Lower leg skin (tissue), 4 donors: ENCODE results near the gene VRK1. TPM values are rescaled to one million over a fixed set of nuclear protein-coding genes. Genes with fewer than 3 reads are reported as not detected.

Experiments used
- DNase-seq, 2 donors: peaks; one replicate each; pipeline ENCODE4 v3.0.0-alpha.2; 2019; ENCODE audit warnings: low spot score in 2 of 2
- H3K4me3 ChIP-seq: fragments of 200-600 bp; sonication (generic); 2 replicates; pipeline ENCODE4 v1.5.1; 2017; ENCODE audit warnings: mild to moderate bottlenecking, low read depth; ENCODE audit not compliant: poor library complexity, severe bottlenecking
- POLR2A ChIP-seq, 2 donors: fragments of 450-650 bp; IDR thresholded peaks; one replicate each; pipeline ENCODE4 v1.6.1; 2016 to 2017; ENCODE audit warnings: antibody characterized with exemption in 2 of 2, mild to moderate bottlenecking in 1 of 2, moderate library complexity in 1 of 2
- WGBS, 2 donors: methylation state at CpG; one replicate each; pipeline ENCODE4 v1.1.5; 2018; 5-methylcytosine and 5-hydroxymethylcytosine counted together
- intact Hi-C: fragments of 100-400 bp; cut with DNase I; formaldehyde crosslinking; loops from one replicate; pipeline ENCODE4 v1.15.0; 2023; ENCODE audit warnings: low total_unique reads
- total RNA-seq, 4 donors: library from RNA; depleted of rRNA; stranded (reverse); fragments of >200 nt; gene quantifications; one replicate each; pipeline ENCODE4 v1.1.0, GENCODE V29; 2016
- TF ChIP-seq, protein P1 (sequence below), 3 donors: fragments of 450-650 bp; IDR thresholded peaks; one replicate each; pipeline ENCODE4 v1.5.1; 2016; ENCODE audit warnings: antibody characterized with exemption in 3 of 3, mild to moderate bottlenecking in 3 of 3, moderate library complexity in 2 of 3

Gene VRK1
- total RNA-seq, 4 donors from 2014 or later = 6.9 to 12.2 (median 8.9) TPM

DNA sequence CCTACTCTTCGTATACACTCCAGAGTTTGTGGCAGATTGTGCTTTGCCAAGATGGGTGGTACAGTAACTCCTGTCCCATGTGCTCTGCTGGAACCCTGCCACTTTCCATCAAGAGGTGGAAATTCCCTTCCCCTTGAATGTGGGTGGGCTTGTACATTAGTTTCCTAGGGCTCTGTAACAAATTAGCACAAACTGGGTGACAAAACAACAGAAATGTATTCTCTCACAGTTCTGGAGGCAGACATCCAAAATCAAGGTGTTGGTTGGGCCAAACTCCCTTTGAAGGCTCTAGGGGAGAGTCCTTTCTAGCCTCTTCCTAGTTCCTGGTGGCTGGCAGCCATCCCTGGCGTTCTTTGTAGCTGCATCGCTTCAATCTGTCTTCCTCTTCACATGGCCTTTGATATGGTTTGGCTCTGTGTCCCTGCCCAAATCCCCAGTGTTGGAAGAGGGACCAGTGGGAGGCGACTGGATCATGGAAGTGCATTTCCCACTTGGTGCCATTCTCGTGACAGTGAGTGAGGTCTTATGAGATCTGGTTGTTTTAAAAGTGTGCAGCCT lies 117.5 kb downstream of the VRK1 start:
- no peak for TF ChIP-seq POLR2A (IDR thresholded peaks at IDR 0.05)
- TF ChIP-seq, protein P1, sequence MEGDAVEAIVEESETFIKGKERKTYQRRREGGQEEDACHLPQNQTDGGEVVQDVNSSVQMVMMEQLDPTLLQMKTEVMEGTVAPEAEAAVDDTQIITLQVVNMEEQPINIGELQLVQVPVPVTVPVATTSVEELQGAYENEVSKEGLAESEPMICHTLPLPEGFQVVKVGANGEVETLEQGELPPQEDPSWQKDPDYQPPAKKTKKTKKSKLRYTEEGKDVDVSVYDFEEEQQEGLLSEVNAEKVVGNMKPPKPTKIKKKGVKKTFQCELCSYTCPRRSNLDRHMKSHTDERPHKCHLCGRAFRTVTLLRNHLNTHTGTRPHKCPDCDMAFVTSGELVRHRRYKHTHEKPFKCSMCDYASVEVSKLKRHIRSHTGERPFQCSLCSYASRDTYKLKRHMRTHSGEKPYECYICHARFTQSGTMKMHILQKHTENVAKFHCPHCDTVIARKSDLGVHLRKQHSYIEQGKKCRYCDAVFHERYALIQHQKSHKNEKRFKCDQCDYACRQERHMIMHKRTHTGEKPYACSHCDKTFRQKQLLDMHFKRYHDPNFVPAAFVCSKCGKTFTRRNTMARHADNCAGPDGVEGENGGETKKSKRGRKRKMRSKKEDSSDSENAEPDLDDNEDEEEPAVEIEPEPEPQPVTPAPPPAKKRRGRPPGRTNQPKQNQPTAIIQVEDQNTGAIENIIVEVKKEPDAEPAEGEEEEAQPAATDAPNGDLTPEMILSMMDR (IDR thresholded peaks at IDR 0.05) = no peak
- 46 to 54% methylated on average over 5 of the region's 5 CpGs for WGBS, 2 donors
- no peak overlapping the region for H3K4me3 ChIP-seq
- intact Hi-C loops = no loop called here
- DNase-seq = no peak

DNA sequence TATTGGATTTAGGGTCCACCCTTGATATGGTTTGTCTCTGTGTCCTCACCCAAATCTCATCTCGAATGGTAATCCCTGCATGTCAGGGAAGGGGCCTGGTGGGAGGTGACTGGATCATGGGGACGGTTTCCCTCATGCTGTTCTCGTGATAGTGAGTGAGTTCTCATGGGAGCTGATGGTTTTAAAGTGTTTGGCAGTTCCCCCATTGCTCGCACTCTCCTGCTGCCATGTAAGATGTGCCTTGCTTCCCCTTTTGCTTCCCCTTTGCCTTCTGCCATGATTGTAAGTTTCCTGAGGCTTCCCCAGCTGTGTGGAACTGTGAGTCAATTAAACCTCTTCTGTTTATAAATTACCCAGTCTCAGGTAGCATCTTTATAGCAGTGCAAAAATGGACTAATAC lies 118.3 kb downstream of the VRK1 start:
- intact Hi-C loops = no loop called here
- DNase-seq = no peak
- no peak overlapping the region for H3K4me3 ChIP-seq
- TF ChIP-seq, protein P1 (IDR thresholded peaks at IDR 0.05) = no peak
- no peak for TF ChIP-seq POLR2A (IDR thresholded peaks at IDR 0.05)
- WGBS, 2 donors = 95 to 96% methylated on average over 4 of the region's 4 CpGs

DNA sequence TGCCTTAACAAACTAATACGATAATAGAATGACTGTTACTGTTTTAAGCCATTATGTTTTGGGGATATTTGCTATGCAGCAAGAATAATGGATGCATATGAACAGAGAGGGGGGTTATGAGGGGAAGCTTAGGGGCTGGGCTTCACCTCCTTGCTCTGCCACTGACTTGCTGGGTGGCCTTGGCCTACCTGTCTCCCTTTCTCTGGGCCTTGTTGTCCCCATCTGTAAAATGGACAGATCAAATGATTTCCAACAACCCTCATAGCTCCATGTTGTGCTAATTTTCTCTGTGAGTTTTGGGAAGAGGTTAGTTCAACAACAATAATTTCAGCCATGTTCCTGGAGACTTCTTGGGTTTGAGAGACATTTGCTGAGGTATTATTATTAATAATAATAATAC lies 119.6 kb downstream of the VRK1 start:
- no peak for DNase-seq

DNA sequence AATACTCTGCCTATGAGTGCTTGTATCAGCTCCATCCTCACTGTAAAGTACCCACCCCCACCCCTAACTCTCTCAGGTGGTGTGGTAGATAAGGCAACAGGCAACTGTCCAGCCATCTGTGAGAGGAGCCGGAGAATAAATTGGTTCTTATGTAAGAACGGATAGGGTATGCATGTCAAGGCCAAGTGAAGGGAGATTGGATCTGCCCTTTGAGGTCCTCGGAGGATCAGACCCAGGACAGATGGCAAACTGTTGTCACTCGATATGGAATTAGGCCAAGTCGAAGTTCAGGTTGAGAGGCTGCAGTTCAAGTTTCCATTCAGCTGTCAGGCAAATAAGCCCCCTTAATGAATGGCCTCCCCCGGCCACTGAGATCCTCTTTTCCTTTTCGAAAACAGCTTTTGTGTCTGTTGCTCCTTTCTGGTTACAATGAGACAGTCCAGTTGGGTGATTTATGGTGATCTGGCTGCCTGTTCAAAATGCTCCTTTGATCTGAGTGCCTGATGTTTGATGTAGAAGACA lies 120.3 kb downstream of the VRK1 start:
- no peak overlapping the region for H3K4me3 ChIP-seq
- intact Hi-C loops = no loop called here
- DNase-seq = no peak
- TF ChIP-seq, protein P1 (IDR thresholded peaks at IDR 0.05) = no peak
- no peak for TF ChIP-seq POLR2A (IDR thresholded peaks at IDR 0.05)
- WGBS, 2 donors = 68 to 78% methylated on average over 7 of the region's 7 CpGs

More for the DNA sequence above, 119.6 kb downstream of the VRK1 start:
- H3K4me3 ChIP-seq = no peak overlapping the region
- 94 to 100% methylated on average over 1 of the region's 1 CpG for WGBS, 2 donors
- TF ChIP-seq, protein P1 (IDR thresholded peaks at IDR 0.05) = no peak
- TF ChIP-seq POLR2A (IDR thresholded peaks at IDR 0.05) = no peak
- intact Hi-C loops = no loop called here

DNA sequence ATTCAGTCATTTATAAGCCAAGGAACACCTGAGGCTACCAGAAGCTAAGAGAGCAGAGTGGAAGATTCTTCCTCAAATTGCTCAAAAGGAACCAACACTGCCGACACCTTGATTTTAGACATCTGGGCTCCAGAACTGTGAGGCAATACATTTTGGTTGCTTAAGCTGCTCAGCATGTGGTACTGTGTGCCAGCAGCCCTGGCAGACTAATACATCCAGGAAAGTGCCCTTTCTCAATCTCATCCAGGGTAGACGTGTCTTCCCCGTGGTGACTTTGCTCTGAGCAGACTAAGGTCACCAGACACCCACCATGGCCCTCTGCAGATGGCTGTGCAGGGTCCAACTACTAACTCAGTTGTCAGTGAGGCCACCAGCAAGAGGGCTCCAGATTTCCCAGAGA lies 122.8 kb downstream of the VRK1 start:
- TF ChIP-seq, protein P1 (IDR thresholded peaks at IDR 0.05) = no peak
- no peak for TF ChIP-seq POLR2A (IDR thresholded peaks at IDR 0.05)
- H3K4me3 ChIP-seq = no peak overlapping the region
- no peak for DNase-seq
- 68 to 74% methylated on average over 3 of the region's 3 CpGs for WGBS, 2 donors
- intact Hi-C loops = no loop called here

DNA sequence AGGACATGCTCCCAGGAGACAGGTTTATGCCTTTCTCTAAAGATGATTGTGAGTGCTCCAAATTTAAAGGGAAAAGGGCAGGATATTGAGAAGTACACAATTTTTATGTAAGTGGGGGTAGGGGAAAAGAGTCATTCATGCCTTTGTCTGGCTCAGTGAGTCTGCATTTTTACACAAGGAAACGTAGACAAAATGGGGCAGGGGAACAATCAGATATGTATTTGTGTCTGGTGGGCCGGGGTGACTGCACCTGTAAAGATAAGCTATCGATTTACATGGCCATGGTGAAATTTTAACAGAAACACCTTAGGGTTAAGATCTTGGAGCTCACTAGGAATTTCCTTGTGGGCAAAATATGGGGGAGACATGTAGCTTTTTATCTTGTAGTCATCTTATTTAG lies 123.6 kb downstream of the VRK1 start:
- no peak overlapping the region for H3K4me3 ChIP-seq
- WGBS, 2 donors = 83 to 88% methylated on average over 3 of the region's 3 CpGs
- DNase-seq = no peak
- intact Hi-C loops = no loop called here
- no peak for TF ChIP-seq POLR2A (IDR thresholded peaks at IDR 0.05)
- TF ChIP-seq, protein P1 (IDR thresholded peaks at IDR 0.05) = no peak
